HG02623 (cell line): ENCODE data around the gene HERC4.
"Not testable (repeated sequence)": the region's sequence is repeated elsewhere in the genome, so short reads cannot be mapped to it uniquely, and the experiment has no call there.

Source experiments
- ATAC-seq: cut with Tn5 transposase; IDR thresholded peaks from one replicate; pipeline ENCODE4 v1.9.1; 2021; ENCODE audit warnings: moderate library complexity; ENCODE audit not compliant: unreplicated experiment

Gene HERC4

DNA sequence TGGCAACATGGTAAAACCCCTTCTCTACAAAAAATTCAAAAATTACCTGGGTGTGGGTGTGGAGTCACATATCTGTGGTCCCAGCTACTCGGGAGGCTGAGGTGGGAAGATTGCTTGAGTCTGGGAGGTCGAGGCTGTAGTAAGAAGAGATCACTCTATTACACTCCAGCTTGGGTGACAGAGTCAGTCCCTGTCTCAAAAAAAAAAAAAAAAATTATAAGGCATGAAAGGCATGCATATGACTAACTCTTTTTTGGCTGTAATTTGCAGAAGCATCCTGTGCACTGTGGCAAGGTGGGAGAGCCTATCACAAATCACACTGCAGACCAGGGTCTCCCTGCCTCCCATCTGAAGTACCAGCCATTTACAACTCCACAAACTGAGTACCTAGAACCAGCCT, 20.1 kb upstream of the HERC4 start:
- no peak for ATAC-seq

DNA sequence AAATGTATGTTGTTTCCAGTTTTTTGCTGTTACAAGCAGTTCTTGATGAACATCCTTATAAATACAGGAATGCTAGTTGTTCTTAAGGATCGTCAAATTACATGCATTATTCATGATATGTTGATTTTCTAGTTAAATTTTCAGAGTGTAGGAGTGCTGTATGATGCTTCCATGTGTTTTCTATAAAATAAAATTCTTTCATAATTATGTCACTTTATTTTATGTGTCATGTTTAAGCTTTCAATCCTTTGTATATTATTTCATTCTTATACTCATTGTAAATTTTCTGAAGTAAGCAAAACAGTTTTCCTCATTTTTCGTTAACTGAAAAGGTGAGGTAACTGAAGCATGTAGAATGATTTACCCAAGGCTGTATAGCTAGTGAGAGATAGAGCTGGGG, 17.4 kb upstream of the HERC4 start:
- no peak for ATAC-seq

DNA sequence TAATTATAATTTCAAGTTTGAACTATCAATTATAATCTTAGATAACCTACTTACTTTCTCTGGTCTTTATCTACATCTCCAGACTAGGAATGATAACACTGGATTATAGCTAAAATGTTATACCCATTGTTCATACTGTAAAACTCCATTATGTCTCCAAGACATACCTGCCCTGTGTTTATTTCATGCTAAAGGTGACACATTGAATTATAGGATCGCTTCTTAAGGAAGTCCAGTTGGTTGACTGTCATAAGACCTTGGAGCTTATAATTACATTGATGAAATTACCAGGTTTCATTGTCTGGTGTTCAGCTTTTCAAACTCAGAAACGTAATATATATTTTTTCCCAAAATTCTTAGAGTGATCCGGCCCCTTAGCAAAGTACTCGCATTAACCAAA, 15.5 kb upstream of the HERC4 start:
- ATAC-seq = no peak

DNA sequence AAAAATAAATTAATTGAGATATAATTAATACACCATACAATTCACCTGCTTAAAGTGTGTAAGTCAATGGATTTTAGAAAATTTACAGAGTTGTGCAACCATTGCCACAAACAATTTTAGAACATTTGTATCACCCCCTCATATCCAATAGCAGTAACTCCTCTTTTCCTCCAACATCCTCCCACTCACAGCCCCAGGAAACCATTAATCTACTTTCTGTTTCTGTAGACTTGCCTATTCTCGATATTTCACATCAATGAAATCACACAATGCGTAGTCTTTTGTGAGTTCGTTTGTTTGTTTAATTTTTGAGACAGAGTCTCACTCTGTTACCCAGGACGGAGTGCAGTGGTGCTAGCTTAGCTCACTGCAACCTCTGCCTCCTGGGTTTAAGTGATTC, 13.7 kb upstream of the HERC4 start:
- no peak for ATAC-seq

DNA sequence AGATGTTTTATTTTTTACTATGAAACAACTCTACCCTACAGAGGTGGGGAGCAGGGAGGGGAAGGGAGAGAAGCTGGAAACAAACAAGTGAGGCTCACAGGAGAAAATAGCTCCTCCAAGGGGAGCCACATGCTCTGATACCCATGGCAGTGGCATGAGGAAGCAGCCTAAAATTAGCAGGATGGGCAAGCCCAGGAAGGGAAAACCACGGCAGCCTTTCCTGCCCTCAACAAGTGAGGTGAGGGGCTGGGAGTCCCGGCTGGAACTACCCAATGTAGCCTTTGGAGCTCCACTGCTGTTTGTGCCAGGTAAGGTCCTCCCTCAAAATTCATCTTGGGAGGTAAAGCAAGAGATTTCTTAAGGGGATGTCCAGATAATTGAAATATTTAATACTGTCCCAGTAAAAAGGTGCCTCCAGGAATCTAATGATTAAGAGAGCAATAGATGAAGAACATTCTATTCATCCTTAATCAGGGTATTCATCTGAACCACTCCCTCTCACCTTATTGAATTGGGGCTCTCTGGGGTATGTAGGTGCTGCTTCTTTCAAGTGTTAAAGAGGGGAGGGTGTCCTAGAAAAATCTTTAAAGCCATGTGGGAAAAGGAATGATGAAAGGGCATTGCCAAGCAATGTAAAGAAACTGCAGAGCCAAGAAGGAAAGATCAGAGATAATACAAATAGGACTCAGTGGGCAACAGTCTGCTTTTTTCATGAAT, 12.8 kb upstream of the HERC4 start:
- no peak for ATAC-seq

DNA sequence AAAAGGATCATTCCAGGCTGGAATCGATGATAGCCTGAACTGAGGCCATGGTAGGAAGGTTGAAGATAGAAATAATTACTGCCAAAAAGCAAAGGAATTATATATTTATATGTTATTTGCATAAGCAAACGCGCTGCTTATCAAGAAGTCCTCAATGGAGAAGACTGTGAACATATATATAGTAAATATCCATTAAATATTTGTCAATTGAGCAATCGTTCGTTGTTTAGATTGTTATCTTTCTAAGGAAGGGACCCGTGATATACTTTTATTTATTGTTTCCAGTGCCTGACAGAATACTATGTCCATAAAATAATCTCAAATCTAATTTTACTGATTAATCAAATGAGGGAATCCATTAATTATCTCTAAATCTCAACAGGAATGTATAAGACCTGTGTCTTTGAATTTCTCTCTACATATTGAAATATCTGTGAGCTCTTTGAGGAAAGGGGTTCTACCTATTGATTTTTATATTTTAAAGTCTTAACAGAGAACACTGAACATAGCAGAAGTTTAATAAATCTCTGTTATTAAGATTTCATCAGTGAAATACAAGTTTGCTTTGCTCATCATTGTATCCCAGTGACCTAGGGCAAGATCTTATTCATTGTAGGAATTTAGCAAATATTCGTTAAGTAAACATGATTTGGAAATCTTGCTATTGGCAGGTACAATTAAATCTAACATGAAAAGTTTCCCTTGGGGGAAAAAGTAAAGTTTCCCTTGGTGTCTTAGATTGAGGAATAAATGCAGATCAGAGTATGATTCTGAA, 12.0 kb upstream of the HERC4 start:
- no peak for ATAC-seq

DNA sequence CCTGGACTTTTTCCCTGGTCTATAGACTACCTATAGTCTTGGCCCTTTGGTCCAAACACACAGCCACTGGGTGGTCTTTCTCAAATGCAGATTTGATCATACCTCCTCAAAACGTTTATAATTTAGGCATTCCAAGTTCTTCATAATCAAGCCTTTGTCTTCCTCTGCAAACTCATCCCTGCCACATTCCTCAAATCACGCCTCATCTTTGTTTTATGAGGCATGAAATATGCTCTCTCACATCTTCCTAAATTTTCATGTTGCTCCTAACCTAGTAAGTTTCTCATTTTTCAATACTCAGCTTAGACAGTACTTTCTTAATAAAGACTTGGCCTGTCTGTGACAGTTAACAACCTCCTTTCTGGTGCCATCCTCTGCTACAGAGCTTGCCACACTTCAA, 10.9 kb upstream of the HERC4 start:
- ATAC-seq = no peak

DNA sequence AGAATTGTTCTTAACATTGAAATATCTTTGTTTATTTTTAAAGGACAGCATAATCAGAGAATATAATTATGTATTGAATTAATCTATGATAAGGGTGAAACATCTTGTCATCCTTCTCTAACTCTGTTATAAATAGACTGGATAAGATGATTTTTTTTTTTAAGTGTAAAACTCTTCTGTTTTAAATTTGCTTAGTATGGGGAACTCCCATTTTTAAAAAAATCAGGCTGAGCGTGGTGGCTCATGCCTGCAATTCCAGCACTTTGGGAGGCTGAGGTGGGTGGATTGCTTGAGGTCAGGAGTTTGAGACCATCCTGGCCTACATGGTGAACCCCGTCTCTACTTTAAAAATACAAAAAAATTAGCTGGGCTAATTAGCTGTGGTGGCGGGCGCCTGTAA, 9.4 kb upstream of the HERC4 start:
- ATAC-seq = no peak

DNA sequence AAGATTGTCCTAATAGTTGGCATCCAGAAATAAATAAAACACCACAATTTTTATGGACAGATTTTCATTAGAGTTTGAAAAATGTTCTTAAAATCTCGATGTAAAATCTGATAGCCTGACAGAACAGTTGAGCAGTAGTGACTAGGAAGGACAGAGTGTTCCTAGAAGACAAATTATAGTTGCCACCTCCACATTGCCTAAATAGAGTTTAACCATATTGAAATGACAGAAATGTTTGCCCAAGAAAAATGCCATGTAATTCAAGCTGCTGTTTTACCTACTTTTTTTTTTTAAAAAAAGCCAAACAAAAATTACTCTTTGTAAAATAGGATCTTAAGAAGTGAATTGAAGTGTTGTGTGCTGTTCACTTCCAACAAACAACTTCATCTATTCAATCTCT, 8.9 kb upstream of the HERC4 start:
- no peak for ATAC-seq

DNA sequence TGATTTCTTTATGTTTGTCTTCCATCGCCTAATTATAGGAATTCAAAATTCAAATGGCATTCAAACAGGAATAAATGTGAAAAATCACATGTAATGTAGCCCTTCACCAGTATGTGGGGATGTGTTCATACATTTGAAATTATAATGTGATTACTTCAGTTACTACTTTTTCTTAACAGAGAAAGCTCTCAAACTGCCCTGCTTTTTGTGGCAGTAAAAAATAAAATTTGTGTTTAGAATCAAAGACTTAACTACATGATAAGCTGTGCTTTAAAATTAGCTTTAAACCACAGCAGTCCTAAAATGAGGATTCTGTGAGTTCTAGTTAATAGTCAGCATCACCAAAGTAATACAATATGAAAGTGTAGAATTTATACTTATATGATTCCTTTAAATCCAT, 7.8 kb upstream of the HERC4 start:
- ATAC-seq = no peak

DNA sequence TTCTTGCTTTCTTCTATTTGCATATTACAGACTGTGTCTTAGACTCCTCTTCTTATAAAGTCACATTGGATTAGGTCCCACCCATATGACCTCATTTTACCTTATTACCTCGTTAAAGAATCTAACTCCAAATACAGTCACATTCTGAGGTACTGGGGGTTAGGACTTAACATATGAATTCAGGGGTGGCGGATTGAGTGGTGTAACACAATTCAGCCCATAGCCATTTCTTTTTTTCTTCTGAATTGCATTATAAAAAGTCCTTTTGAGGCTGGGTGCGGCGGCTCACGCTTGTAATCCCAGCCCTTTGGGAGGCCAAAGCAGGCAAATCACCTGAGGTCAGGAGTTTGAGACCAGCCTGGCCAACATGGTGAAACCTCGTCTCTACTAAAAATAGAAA, 6.8 kb upstream of the HERC4 start:
- no peak for ATAC-seq

DNA sequence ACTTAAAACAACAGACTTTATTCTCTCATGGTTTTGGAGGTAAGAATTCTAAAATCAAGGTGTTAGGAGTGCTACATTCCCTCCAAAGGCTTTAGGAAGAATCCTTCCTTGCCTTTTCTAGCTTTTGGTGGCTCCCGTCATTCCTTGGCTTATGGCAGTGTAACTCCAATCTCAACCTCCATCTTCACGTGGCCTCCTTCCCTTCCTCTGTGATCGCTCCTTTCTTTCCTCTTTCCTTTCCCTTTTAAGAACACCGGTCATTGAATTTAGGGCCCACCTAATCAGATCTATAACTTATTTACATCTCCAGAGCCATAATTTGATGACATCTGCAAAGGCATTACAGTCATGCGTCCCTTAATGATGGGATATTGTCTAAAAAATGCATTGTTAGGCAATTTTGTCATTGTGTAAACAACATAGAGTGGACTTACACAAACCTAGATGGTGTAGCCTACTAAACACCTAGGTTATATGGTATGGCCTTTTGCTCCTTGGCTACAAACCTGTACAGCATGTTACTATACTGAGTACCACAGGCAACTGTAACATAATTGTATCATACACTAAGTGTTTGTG, 5.9 kb upstream of the HERC4 start:
- ATAC-seq = no peak

DNA sequence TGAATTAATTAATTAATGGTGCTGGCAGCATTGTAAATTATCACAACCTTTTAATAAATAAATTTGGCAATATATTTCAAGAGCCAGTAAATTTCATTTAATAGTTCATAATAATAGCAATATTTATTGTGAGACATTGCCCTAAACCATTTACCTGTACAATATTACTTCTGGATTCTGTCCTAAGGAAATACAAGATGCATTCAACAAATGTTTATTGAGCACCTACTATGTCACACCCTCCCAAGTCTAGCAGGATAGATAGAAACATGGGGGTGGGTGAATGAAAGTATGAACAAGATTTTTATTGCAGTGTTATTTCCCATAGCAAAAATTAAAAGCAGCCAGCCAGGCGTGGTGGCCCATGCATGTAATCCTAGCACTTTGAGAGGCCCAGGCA, 4.4 kb upstream of the HERC4 start:
- ATAC-seq = no peak

DNA sequence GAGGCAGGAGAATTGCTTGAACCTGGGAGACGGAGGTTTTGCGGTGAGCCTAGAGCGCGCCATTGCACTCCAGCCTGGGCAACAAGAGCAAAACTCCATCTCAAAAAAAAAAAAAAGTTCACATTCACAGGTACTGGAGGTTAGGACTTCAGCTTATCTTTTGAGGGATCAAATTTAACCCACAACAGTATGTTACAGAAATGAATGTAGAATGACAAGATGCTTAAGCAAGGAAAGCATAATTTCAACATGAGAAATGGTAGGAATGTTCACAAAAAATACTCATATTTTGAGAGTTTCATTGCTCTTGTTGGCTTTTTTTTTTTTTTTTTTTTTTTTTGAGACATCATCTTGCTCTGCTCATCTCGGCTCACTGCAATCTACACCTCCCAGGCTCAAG, 1.9 kb upstream of the HERC4 start:
- no peak for ATAC-seq

DNA sequence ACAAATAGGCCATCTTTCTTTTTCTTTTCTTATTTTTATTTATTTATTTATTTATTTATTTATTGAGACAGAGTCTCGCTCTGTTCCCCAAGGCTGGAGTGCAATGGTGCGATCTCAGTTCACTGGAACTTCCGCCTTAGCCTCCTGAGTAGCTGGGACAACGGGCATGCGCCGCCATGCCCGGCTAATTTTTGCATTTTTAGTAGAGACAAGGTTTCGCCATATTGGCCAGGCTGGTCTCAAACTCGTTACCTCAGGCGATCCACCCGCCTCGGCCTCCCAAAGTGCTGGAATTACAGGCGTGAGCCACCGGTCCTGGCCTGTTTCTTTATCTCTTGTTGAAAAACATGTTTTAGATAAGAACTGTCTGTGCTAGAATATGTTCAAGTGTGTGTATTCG, 998 bp upstream of the HERC4 start:
- not testable (repeated sequence) for ATAC-seq

DNA sequence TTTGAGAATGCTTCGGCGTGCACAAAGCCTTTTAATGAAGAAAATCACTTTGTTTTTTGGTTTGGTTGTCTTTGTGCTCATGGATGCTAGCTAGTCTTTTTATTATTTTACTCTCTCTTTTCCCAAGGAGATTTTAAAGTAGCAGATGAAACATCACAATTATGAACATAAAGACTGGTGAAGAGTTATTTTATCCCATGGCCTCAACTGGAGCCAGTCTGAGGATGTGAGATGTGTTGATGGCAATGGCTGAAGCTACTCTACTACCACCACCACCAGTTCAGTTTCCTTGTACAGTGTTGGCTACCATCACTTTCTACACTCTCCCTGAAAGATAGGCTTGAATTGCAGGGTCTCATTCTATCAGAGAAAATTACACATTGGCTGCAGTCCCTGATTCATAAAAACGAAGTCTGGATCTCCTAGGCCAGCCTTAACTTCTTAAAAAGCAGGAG, 494 bp upstream of the HERC4 start:
- no peak for ATAC-seq

DNA sequence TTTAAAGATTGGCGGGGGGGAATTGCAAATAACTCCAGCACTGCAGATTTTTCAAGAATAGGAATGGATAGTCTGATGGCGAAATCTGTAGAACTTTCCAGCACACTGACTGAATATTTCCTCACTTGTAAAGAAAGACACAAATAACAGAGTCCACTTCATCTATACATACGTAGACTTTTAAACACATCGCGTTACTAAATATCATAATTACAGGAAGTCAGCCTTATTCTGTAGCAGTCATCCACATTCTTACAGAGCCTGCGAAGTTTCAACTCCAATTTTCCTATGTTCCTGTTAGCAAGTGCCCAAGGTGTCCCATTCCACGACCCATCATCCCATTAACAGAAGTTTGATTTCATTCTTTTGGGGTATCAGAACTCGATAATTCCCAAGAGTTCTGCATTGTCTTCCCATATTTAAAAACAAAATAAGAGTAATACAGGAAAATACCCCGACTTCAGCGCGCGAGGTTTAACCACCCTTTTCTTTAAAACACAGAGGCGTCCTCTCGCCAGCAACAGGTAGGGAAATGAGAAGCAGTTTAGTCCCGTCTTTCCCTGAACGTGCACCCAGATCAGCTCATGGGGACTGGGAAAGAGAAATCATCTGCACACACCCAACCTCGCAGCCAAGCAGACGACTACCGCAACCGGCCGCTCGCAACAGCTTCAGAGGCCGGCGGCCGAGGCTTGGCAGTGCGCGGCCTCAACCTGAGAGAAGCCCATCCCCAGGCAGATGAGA, 880 bp downstream of the HERC4 start:
- no peak for ATAC-seq

DNA sequence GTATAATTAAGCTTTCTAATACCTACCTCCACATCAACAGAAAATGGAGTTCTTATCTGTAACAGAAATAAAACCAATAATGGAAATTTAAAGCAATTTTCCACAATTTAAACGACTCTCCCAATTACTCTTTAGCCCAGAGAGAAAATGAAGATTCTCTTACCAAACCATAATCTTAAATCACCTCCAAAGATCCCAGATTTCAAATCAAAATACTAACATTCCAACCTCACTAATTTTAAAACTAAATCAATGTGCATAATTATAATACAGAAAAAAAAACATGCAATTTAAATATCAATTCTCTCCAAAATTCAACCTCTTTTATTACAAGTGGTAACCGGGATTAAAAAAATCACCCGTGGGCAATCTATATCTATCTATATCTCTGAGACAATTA, 1.5 kb downstream of the HERC4 start:
- ATAC-seq = no peak

DNA sequence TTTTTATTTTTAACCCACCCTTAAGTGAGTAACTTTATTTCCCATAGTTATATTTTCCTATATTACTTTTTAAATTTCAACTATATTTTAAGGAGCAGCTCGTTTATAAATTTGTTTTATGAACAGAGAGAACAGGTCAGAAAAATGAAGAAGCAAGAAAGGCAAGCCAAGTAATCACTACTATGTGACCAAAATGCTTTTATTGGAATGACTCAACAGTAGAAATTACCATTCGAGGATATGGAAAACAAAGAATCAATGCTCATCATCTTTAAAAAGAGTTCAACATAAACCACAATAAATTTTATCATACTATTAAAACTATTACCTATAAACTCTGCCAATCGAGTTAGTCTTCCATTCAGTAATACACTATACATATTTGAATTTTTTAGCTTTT, 7.6 kb downstream of the HERC4 start:
- no peak for ATAC-seq

DNA sequence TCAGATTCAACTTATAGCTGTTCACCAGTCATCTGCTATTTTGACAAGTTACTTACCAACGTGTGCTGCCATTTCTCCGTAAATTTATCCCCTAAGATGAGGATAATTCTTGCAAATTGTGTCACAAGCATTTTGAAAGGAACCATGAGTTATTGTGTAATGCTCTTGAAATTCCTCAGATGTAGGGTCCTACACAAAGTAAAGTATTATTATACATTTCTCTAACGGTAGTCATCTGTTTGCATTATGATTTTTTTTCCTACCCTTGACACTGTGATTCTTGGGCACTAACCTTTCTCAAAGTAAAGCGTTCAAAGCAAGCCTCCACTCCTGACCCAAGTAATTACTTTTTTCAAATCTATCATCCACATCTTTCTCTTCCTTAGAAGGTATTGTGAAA, 8.1 kb downstream of the HERC4 start:
- no peak for ATAC-seq

DNA sequence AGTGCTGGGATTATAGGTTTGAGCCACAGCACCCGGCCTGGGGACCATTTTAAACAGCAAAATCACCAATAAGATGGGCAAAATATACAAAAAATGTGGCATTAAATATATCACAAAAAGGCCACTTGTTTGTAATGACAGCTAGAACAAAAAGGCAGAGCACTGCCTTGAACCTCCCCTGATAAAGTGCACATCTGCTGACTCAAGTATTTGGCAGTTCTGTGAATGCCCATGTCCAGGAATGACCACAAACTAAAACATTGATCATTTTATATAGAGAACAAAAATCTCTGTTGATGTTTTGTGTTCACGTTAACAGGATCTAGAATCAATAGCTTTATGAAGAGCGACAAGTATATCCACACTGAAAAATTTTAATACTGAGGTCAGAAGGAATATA, 21.5 kb downstream of the HERC4 start:
- no peak for ATAC-seq

DNA sequence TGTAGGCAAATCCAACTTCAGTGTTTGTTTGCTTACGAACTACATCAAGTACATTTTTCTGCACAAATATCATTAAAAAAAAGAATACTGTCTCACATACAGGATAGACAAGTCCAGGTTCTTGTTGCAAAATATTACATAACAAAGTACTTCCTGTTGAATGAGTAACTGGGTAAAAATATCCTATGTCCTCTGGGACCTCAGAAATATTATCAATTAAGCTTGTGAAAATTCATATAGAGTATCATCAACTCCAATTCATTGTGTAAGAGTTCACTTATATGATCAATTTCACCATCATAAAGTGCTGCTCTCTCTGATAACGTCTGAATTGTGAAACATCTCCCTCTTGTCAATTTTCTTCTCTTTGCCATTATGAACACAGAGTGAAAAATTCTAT, 22.6 kb downstream of the HERC4 start:
- ATAC-seq = no peak
